Measurements from ENCODE around the gene DLG2.

The DLG2 gene

DNA sequence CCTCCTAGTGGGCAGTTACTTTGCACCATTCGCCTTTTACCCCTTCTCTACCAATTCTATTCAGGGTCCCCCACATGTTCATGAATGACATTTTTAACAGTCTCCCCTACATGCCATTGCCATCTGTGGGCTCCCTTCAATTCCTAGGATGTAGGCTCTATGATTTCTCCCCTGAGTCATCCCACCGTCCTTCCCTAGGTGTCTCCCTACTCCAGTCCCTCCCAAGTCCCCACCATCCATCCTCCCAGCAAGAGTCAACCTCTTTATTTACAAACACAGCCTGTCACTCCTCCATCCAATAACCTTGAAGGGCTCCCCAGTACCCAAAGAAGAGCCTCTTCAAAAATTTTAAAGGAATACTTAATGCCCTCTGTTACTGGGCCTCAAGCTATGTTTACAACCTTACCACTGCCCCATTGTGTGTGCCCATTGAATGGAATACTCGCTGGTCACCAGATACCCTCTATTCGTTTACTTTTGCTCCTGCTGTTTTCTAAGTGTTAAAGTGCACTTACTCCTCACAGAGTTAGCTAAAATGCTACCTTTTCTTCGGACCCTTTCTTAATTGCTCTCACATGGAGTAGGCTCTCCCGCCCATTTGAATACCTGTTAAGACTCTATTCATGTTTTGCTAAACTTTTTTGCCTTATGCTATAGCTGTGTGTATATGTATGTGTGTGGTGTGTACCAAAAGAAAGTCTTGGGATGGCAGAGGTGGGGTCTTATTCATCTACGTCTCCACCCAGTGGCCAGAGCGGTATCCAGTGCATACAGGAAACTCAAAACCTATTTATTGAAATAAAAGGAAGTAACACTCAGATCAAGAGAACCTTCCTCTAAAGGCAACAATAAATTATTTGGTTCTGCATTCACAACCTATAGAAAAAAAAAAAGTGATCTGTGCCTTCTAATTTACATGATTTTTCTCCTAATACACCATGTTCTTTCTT lies 2105.2 kb downstream of the DLG2 start:
- peak; percentile 49 for DNase-seq (ENCODE audit: low spot score)

GRCh38 chr11:83520849-83521248 lies 2106.3 kb downstream of the DLG2 start:
- no peak for DNase-seq (ENCODE audit: low spot score)

GRCh38 chr11:83511646-83512045 lies 2115.5 kb downstream of the DLG2 start:
- no peak for DNase-seq (ENCODE audit: low spot score)

DNA sequence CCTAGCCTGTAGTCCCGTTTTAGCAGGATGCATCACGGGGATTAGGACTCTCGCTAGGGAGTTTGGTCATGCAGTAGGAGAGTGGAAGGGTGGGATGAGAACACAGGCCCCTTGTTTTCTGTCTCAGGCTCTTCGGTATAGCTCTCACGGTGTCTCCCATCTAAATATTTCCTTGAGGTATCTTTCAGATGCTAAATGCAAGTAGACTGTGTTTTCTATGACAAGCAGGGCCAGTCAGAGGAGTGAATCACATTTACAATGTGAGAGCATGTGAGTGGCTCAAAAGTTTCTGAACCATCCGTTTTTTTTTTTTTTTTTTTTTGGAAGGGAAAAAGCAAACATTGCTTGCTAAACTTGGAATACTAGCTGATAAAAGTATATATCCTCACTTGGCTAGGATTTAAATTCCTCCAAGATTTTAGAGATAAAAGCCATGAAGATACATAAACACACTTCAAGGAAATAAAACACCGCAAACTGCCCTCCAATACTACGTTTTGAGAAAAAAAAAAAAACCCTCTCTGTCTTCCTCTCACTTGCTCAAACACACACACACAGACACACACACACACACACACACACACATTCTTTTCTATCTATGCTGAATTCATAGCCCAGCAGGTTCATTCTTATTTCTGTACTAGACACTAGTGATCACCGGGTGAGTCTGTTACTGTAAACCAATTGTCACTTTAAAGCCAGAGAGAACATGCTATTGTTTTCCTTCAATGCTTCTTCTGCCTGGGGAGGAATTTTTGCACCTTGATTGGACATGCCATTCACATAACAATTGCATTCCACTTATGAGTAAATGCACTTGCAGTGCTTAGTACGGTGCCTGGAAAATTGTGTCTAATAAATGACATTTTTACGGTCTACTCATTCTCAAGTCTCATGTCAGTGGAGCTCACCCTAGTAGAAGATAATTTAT lies 2116.3 kb downstream of the DLG2 start:
- DNase-seq (ENCODE audit: low spot score) = no peak

GRCh38 chr11:83508804-83509203 lies 2118.3 kb downstream of the DLG2 start:
- no peak for DNase-seq (ENCODE audit: low spot score)

- DNase-seq (ENCODE audit: low spot score) = no peak
Observed at GRCh38 chr11:83502041-83502440, 2125.1 kb downstream of the DLG2 start.

- no peak for DNase-seq (ENCODE audit: low spot score)
Observed at GRCh38 chr11:83493917-83494316, 2133.2 kb downstream of the DLG2 start.

- DNase-seq (ENCODE audit: low spot score) = no peak
Observed at GRCh38 chr11:83493034-83493433, 2134.1 kb downstream of the DLG2 start.

- no peak for DNase-seq (ENCODE audit: low spot score)
Observed at GRCh38 chr11:83483808-83484207, 2143.3 kb downstream of the DLG2 start.

DNA sequence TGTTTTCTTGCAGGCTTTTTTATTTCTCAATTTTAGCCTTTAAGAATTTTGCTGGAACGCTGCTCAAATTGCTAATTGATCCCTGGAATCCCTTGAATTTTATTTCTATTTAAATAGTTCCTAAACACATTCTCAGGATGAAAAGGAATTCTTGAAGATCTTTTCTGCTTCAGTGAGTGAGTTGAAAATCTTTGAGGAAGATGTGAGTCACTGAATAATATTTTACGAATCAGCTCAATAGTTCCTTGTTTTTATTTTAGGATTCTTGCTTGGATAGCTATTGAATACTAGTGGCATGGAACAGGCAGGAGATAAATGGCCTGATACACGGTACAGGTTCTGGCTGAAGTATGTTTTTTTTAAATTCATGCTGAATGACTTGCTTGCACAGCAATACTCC lies 2146.3 kb downstream of the DLG2 start:
- DNase-seq (ENCODE audit: low spot score) = no peak

GRCh38 chr11:83480251-83480650 lies 2146.9 kb downstream of the DLG2 start:
- no peak for DNase-seq (ENCODE audit: low spot score)

- DNase-seq (ENCODE audit: low spot score) = no peak
Observed at GRCh38 chr11:83477772-83478171, 2149.4 kb downstream of the DLG2 start.

GRCh38 chr11:83475760-83476159 lies 2151.4 kb downstream of the DLG2 start:
- no peak for DNase-seq (ENCODE audit: low spot score)

DNA sequence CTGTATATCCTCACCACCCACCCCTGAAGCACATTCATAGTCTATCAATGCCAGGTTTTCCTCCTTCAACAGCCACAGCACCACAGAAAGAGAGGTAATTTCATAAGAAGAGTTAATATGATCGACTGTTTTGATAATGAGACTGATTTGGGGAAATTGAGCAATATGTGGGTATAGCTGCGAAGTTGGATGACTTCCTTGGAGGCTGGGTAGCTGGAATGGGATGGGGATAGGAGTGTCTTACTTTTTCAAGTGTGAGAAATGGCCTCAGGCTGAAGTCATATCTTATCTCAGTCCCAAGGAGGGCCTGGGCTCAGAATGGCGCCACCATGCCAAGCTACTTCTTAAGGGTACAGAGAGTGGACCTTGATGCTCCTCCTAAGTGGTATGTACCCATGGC lies 2153.4 kb downstream of the DLG2 start:
- no peak for DNase-seq (ENCODE audit: low spot score)

GRCh38 chr11:83472806-83473205 lies 2154.3 kb downstream of the DLG2 start:
- DNase-seq (ENCODE audit: low spot score) = no peak

- DNase-seq (ENCODE audit: low spot score) = no peak
Observed at GRCh38 chr11:83471831-83472727, 2155.1 kb downstream of the DLG2 start.

DNA sequence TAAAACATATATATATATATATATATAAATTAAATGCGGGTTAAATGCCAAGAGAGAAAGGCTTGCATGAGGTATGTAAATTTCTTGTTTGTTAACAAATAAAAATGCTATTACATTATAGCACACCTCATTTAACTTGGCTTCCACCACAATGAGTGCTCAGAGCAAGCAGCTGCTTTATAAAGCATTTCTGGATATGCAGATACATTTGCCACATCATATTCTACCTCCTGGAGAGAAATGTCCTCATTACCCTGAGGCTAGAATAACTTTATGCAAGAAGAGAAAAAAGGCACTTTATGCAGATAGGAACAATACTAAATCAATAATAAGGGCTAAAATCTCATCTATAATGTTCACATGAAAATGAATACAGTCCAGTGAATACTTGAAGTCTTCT lies 2159.3 kb downstream of the DLG2 start:
- DNase-seq (ENCODE audit: low spot score) = no peak

GRCh38 chr11:83464160-83464944 lies 2162.8 kb downstream of the DLG2 start:
- DNase-seq (ENCODE audit: low spot score) = peak; percentile 51

DNA sequence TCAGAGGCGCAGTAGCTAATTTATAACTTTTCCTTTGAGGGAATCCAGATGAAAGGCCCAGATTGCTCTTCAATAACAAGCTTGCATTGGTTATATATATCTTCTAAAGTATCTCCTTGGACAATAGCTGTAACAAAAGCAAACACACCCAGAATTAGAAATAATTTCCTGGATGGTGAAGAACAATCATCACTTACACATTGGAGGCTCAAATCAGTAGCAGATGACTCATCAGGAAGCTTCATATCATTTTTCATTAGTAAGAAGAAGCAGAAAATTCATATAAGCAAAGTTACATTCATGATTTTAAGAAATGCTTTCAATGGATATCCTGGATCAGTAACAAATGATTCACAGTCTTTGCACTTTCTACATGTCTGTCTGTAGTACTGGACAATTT lies 2167.3 kb downstream of the DLG2 start:
- DNase-seq (ENCODE audit: low spot score) = no peak

DNA sequence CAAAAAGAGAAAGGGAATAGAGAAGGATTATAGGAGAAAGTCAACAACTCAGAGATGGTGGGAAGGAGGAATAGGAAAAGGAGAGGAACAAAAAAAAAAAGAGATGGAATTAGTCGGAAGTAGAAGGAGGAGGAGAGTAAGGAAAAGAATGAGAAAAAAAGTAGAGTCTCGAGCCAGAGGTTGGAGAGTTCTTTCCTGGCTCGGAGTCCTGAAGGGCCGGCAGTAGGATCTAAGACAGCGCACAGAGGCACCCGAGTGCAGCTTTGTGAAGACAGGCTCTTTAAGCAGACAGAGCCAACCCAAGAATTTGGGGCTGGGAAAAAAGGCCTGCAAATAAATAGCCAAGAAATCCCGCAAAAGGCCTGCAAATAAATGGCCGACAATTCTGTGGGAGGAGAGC lies 2170.6 kb downstream of the DLG2 start:
- no peak for DNase-seq (ENCODE audit: low spot score)

GRCh38 chr11:83456075-83456474 lies 2171.1 kb downstream of the DLG2 start:
- no peak for DNase-seq (ENCODE audit: low spot score)

Data from D341Med (cell line).